Stimulated activated CD8-positive, alpha-beta memory T cell treated with anti-CD3 and anti-CD28 coated beads, Interleukin-4, amount 100 ng/mL, for 4 hours (primary cell): ENCODE results near the gene ATRIP.

Experiments used
- DNase-seq, 2 donors: peaks; one replicate each; pipeline ENCODE4 v3.0.0-alpha.2; 2020; ENCODE audit warnings: low read depth in 2 of 2, low spot score in 1 of 2

ATRIP gene

GRCh38 chr3:48409291-48410201 is 37.0 kb upstream of the ATRIP start:
- no peak for DNase-seq

GRCh38 chr3:48410205-48411040 is 36.1 kb upstream of the ATRIP start:
- DNase-seq: no peak

GRCh38 chr3:48411041-48411588 is 35.4 kb upstream of the ATRIP start:
- no peak for DNase-seq

- DNase-seq: no peak
Measured at GRCh38 chr3:48411606-48412374, 34.7 kb upstream of the ATRIP start.

GRCh38 chr3:48412375-48413001 is 34.0 kb upstream of the ATRIP start:
- no peak for DNase-seq

GRCh38 chr3:48413086-48413485 is 33.5 kb upstream of the ATRIP start:
- no peak for DNase-seq

- DNase-seq: no peak
Measured at GRCh38 chr3:48413611-48414010, 32.9 kb upstream of the ATRIP start.

- DNase-seq: no peak
Measured at GRCh38 chr3:48414376-48415250, 31.9 kb upstream of the ATRIP start.

GRCh38 chr3:48415251-48415953 is 31.1 kb upstream of the ATRIP start:
- DNase-seq: no peak

- no peak for DNase-seq
Measured at GRCh38 chr3:48416091-48416505, 30.4 kb upstream of the ATRIP start.

GRCh38 chr3:48416546-48416945 is 30.0 kb upstream of the ATRIP start:
- no peak for DNase-seq

GRCh38 chr3:48417529-48418108 is 28.9 kb upstream of the ATRIP start:
- no peak for DNase-seq

GRCh38 chr3:48418140-48418539 is 28.4 kb upstream of the ATRIP start:
- DNase-seq: no peak

GRCh38 chr3:48418651-48419050 is 27.9 kb upstream of the ATRIP start:
- no peak for DNase-seq

- no peak for DNase-seq
Measured at GRCh38 chr3:48419149-48419548, 27.4 kb upstream of the ATRIP start.

GRCh38 chr3:48419597-48419996 is 26.9 kb upstream of the ATRIP start:
- DNase-seq: no peak

GRCh38 chr3:48420561-48420960 is 26.0 kb upstream of the ATRIP start:
- DNase-seq: no peak

GRCh38 chr3:48422272-48422671 is 24.3 kb upstream of the ATRIP start:
- DNase-seq: no peak

- DNase-seq: no peak
Measured at GRCh38 chr3:48422681-48423080, 23.9 kb upstream of the ATRIP start.
